ENCODE data around the gene MYL5. TPM values are rescaled to one million over a fixed set of nuclear protein-coding genes. Genes with fewer than 3 reads are reported as not detected.

The MYL5 gene
- total and polyA plus RNA-seq, 2 of the 4 experiments (the other 2 are of a cell fraction), result 9.1 to 16.0 TPM

DNA sequence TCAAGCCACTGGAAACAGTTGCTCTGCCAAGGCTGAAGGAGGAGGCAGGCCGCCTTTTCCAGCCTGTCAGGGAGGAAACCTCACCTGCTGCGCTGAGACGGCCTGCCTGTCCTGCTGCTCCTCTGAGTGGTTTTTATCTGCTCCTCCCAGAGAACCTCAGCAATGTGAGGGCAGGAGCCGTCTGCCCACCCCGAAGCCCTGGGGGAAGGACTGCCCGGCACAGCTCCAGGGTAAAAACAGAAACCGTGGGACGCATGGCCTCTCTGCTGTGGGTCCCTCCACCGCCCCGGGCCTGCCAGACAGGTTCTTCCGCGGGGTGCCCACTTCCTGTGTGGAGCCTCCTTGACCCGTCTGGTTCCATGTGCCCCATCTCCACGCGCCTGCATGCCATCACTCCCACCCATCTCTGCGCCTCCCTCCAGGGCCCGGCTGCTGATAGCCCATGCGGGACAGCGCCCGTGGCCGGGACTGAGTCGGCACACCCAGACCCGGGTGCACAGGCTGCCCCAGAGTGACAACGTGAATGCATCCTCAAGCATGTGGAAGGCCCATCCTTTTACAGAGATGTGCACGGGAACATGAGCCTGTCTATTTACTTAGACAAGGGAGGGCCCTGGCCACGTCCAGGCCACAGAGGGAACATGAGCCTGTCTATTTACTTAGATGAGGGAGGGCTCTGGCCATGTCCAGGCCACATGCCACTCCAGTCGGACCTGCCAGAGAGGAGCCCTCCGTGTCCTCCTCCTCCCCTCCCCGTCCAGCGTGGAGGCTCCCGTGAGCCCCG is 18.6 kb downstream of the MYL5 start:
- Histone ChIP-seq H3K79me1 (ENCODE audit: low read depth in 1 of 2, low read length in 2 of 2) (0 out of 4 replicates have a peak, but pooled peaks cover 0 to under 1% of the 10 kb centered on the region in 2 experiments), H2AK9ac (replicated peaks; ENCODE audit: low read depth, low read length, poor library complexity) (no peak overlapping the region), H3K4me3 (ENCODE audit: insufficient read depth, low read depth, low read length) (no peak overlapping the region), H3K9me1 (ENCODE audit: insufficient read depth, low read length) (peaks cover under 1% of the 10 kb centered on the region; the same call in 1 of the 2 replicates), H4K20me1 (ENCODE audit: insufficient read depth, low read length) (no peaks in the 10 kb centered on the region), H3K9me3 (ENCODE audit: control insufficient read depth, insufficient read depth, low read length) (no peaks in the 10 kb centered on the region), H3K27me3 (ENCODE audit: control insufficient read depth, insufficient read depth, low read length) (peaks cover 18% of the 10 kb centered on the region), H4K8ac (ENCODE audit: low read depth in 2 of 2, low read length in 2 of 2) (no peak overlapping the region), H4K5ac (ENCODE audit: low read depth, low read length) (no peak overlapping the region), H3K14ac (replicated peaks; ENCODE audit: low read depth, low read length) (no peak overlapping the region), H3K56ac (ENCODE audit: extremely low read depth, insufficient read depth, low read length) (no peak overlapping the region), H3K4me2 (ENCODE audit: low read depth, low read length) (no peak overlapping the region), H2BK5ac (ENCODE audit: low read depth, low read length, poor library complexity, severe bottlenecking) (no peak overlapping the region), H3K23ac (ENCODE audit: low read depth, low read length) (no peak overlapping the region), H4K91ac (ENCODE audit: insufficient read depth, low read depth, low read length) (no peak overlapping the region), H3K18ac (ENCODE audit: low read depth, low read length) (no peak overlapping the region), H2BK20ac (ENCODE audit: low read depth, low read length) (no peak overlapping the region), H3K4ac (ENCODE audit: low read depth, low read length) (no peak overlapping the region), H2AK5ac (ENCODE audit: low read depth, low read length) (no peak overlapping the region), H2BK15ac (ENCODE audit: low read depth, low read length) (no peak overlapping the region), H2AFZ (replicated peaks; ENCODE audit: low read length, poor library complexity) (no peak overlapping the region), H2BK120ac (ENCODE audit: low read depth, low read length) (no peak overlapping the region), H3K36me3 (ENCODE audit: control insufficient read depth, insufficient read depth, low read length) (no peaks in the 10 kb centered on the region), H3K4me1 (ENCODE audit: control insufficient read depth, insufficient read depth, low read length) (peaks cover under 1% of the 10 kb centered on the region), H3K9ac (ENCODE audit: low read depth, low read length) (no peak overlapping the region), H3K27ac (ENCODE audit: insufficient read depth, low read length) (no peak overlapping the region)
- no peak for TF ChIP-seq MAFK (IDR thresholded peaks at IDR 0.05; ENCODE audit: low read depth, low read length)
- TF ChIP-seq, protein P1, sequence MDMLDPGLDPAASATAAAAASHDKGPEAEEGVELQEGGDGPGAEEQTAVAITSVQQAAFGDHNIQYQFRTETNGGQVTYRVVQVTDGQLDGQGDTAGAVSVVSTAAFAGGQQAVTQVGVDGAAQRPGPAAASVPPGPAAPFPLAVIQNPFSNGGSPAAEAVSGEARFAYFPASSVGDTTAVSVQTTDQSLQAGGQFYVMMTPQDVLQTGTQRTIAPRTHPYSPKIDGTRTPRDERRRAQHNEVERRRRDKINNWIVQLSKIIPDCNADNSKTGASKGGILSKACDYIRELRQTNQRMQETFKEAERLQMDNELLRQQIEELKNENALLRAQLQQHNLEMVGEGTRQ (IDR thresholded peaks at IDR 0.05; ENCODE audit: low read depth, low read length), result no peak
- TF ChIP-seq, protein P2, sequence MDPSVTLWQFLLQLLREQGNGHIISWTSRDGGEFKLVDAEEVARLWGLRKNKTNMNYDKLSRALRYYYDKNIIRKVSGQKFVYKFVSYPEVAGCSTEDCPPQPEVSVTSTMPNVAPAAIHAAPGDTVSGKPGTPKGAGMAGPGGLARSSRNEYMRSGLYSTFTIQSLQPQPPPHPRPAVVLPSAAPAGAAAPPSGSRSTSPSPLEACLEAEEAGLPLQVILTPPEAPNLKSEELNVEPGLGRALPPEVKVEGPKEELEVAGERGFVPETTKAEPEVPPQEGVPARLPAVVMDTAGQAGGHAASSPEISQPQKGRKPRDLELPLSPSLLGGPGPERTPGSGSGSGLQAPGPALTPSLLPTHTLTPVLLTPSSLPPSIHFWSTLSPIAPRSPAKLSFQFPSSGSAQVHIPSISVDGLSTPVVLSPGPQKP (IDR thresholded peaks at IDR 0.05; ENCODE audit: borderline replicate concordance, low read depth, low read length), result no peak
- TF ChIP-seq FOS (IDR thresholded peaks at IDR 0.05; ENCODE audit: low read depth, low read length), result no peak
- no peak for TF ChIP-seq MXI1 (IDR thresholded peaks at IDR 0.05; ENCODE audit: borderline replicate concordance, low read depth, low read length)
- BruUV-seq (replicated peaks), result no TSS peak
- ATAC-seq (ENCODE audit: low read depth) (no peak), DNase-seq (no peak)
- in situ Hi-C loops (cut with MboI; ENCODE audit: low sequenced_read_pairs) (no loop called here), intact Hi-C loops (cut with micrococcal nuclease) (no loop called here), dilution Hi-C loops (cut with HindIII; ENCODE audit: low sequenced_read_pairs, unreplicated experiment) (no loop called here)
- ChIA-PET CTCF (no interaction called here), POLR2A (ENCODE audit: unreplicated experiment) (no interaction called here)
- WGBS, 2 experiments (ENCODE audit: extremely low coverage in 2 of 2, insufficient read length in 1 of 2), result 73% methylated on average over 10 of the region's 32 CpGs; no CpG with 5 or more reads in 1 of the 2 experiments

Measured in IMR-90 (cell line).